GM19351 (cell line): ENCODE results near the gene TLR7.

Source experiments
- ATAC-seq: cut with Tn5 transposase; IDR thresholded peaks from one replicate; pipeline ENCODE4 v1.9.1; 2021; ENCODE audit warnings: mild to moderate bottlenecking, moderate library complexity; ENCODE audit not compliant: unreplicated experiment

Gene TLR7

GRCh38 chrX:12866451-12867377 is at the start of gene TLR7:
TSS of gene TLR7 (plus strand) at chrX:12867072. CDS start at chrX:12867579, 507 bp downstream.
- ATAC-seq = peak; percentile 54

- ATAC-seq = no peak
These were observed 49.3 kb upstream of the TLR7 start for GRCh38 chrX:12817528-12817927.

GRCh38 chrX:12819222-12819621 is 47.6 kb upstream of the TLR7 start:
- no peak for ATAC-seq

- ATAC-seq = no peak
These were observed 46.1 kb upstream of the TLR7 start for GRCh38 chrX:12820737-12821136.

GRCh38 chrX:12824944-12825343 is 41.9 kb upstream of the TLR7 start:
- no peak for ATAC-seq

GRCh38 chrX:12825801-12826200 is 41.1 kb upstream of the TLR7 start:
- ATAC-seq = no peak

GRCh38 chrX:12843061-12843667 is 23.7 kb upstream of the TLR7 start:
- no peak for ATAC-seq

- ATAC-seq = peak; percentile 92
These were observed 23.1 kb upstream of the TLR7 start for GRCh38 chrX:12843668-12844279.

GRCh38 chrX:12844319-12844718 is 22.6 kb upstream of the TLR7 start:
- ATAC-seq = peak; percentile 40

- no peak for ATAC-seq
These were observed 1.5 kb upstream of the TLR7 start for GRCh38 chrX:12865359-12865758.

- no peak for ATAC-seq
These were observed 813 bp downstream of the TLR7 start for GRCh38 chrX:12867685-12868084.

- peak; percentile 59 for ATAC-seq
These were observed 1.9 kb downstream of the TLR7 start for GRCh38 chrX:12868747-12869146.

- no peak for ATAC-seq
These were observed 4.4 kb downstream of the TLR7 start for GRCh38 chrX:12871257-12871656.

- no peak for ATAC-seq
These were observed 5.9 kb downstream of the TLR7 start for GRCh38 chrX:12872741-12873140.

GRCh38 chrX:12874581-12874980 is 7.7 kb downstream of the TLR7 start:
- ATAC-seq = no peak

- ATAC-seq = no peak
These were observed 10.5 kb downstream of the TLR7 start for GRCh38 chrX:12877386-12877785.

- no peak for ATAC-seq
These were observed 11.7 kb downstream of the TLR7 start for GRCh38 chrX:12878536-12878935.

GRCh38 chrX:12881914-12882313 is 15.0 kb downstream of the TLR7 start:
- no peak for ATAC-seq

- ATAC-seq = no peak
These were observed 18.6 kb downstream of the TLR7 start for GRCh38 chrX:12885508-12885907.

GRCh38 chrX:12886545-12886944 is 19.7 kb downstream of the TLR7 start:
- no peak for ATAC-seq

- no peak for ATAC-seq
These were observed 20.3 kb downstream of the TLR7 start for GRCh38 chrX:12887141-12887540.

- ATAC-seq = no peak
These were observed 20.9 kb downstream of the TLR7 start for GRCh38 chrX:12887767-12888166.
